ENCODE data around the gene ERBB2.

GRCh38 chr17:39697961-39698360 lies 1.9 kb upstream of the ERBB2 start:
- TF ChIP-seq CTCF (IDR thresholded peaks at IDR 0.05; ENCODE audit: low read length) (no peak), EZH2 (optimal IDR thresholded peaks at IDR 0.05; ENCODE audit: low read depth, low read length) (no peak)
